Sigmoid colon (tissue), 7 donors: ENCODE measurements around the gene CHIT1. TPM values are rescaled to one million over a fixed set of nuclear protein-coding genes. Genes with fewer than 3 reads are reported as not detected.

Experiments used
- DNase-seq: peaks from one replicate; pipeline ENCODE4 v3.0.0-alpha.2; 2019
- H3K27ac ChIP-seq, 4 donors: fragments of 200-600 bp; sonication (generic); one replicate each; pipeline ENCODE4 v1.5.1; 2016 to 2019; ENCODE audit warnings: mild to moderate bottlenecking in 1 of 4
- H3K27me3 ChIP-seq, 3 donors: fragments of 200-600 bp; sonication (generic); one replicate each; pipeline ENCODE4 v1.5.1; 2019; ENCODE audit warnings: mild to moderate bottlenecking in 1 of 3
- H3K36me3 ChIP-seq, 4 donors: fragments of 200-600 bp; sonication (generic); one replicate each; pipeline ENCODE4 v1.5.1; 2016 to 2019
- H3K4me1 ChIP-seq, 4 donors: fragments of 200-600 bp; sonication (generic); one replicate each; pipeline ENCODE4 v1.5.1; 2017 to 2019
- H3K4me3 ChIP-seq, 4 donors: fragments of 200-600 bp; sonication (generic); one replicate each; pipeline ENCODE4 v1.5.1; 2017 to 2019; ENCODE audit warnings: mild to moderate bottlenecking in 2 of 4, moderate library complexity in 1 of 4
- H3K9me3 ChIP-seq, 4 donors: fragments of 200-600 bp in 3 of 4; sonication (generic) in 3 of 4; one replicate each; pipeline versions ENCODE4 v1.5.1 to v1.6.1; 2013 to 2019
- CTCF ChIP-seq, 4 experiments: fragments of 450-650 bp in 3 of 4; fragments of 200-600 bp in 1 of 4; IDR thresholded peaks; one replicate each; pipeline ENCODE4 v1.5.1; 2016 to 2019; ENCODE audit warnings: antibody characterized with exemption in 4 of 4, mild to moderate bottlenecking in 3 of 4, moderate library complexity in 2 of 4
- EP300 ChIP-seq, 4 donors: sonication (generic); formaldehyde crosslinking; IDR thresholded peaks; one replicate each; pipeline ENCODE4 v1.6.1; 2017; ENCODE audit warnings: antibody characterized with exemption in 4 of 4
- POLR2A ChIP-seq, 2 donors: fragments of 450-650 bp; IDR thresholded peaks; one replicate each; pipeline ENCODE4 v1.6.1; 2016; ENCODE audit warnings: antibody characterized with exemption in 2 of 2, mild to moderate bottlenecking in 2 of 2, moderate library complexity in 2 of 2
- POLR2AphosphoS5 ChIP-seq, 4 donors: sonication (generic); formaldehyde crosslinking; IDR thresholded peaks; one replicate each; pipeline ENCODE4 v1.6.1; 2017; ENCODE audit warnings: antibody characterized with exemption in 4 of 4
- WGBS, 2 donors: extraction: QIAGEN DNeasy Blood & Tissue Kit; methylation state at CpG; one replicate each; pipeline ENCODE4 v1.1.7; 2013; 5-methylcytosine and 5-hydroxymethylcytosine counted together
- intact Hi-C: fragments of 100-400 bp; cut with DNase I; formaldehyde crosslinking; loops from one replicate; pipeline ENCODE4 v1.15.1; 2023
- polyA plus RNA-seq, 3 donors: library from polyadenylated mRNA; stranded (reverse); fragments of 200-250 nt; gene quantifications; one replicate each; pipeline ENCODE4 v1.2.3, GENCODE V29; 2013
- total RNA-seq, 4 donors: library from RNA; depleted of rRNA; stranded (reverse); fragments of >200 nt; gene quantifications; one replicate each; pipeline ENCODE4 v1.1.0, GENCODE V29; 2016
- donor health status: healthy with polysubstance abuse.
- donor health status: Bipolar disorder and iron deficiency.
- donor health status: healthy.

Gene CHIT1
- not detected for total RNA-seq
- under 1 TPM in 1 of 3 donors, not detected in 2; 0.98 TPM for polyA plus RNA-seq

GRCh38 chr1:203229471-203230135 is at the start of gene CHIT1:
Gene CHIT1 (minus strand): TSS chr1:203229673. CDS start chr1:203229636, 37 bp downstream.
- Histone ChIP-seq H3K27me3 (no peaks in the 10 kb centered on the region), H3K9me3 (no peaks in the 10 kb centered on the region), H3K4me1 (no peaks in the 10 kb centered on the region), H3K4me3 (no peak within 1 kb of the TSS), H3K36me3 (no peaks in the 10 kb centered on the region), H3K27ac (no peak within 1 kb of the TSS)
- intact Hi-C loops, result loop anchor here (10.0 kb wide), 1 partner anchor 1565 kb away; no protein-coding TSS in a partner anchor
- no peak for DNase-seq
- TF ChIP-seq POLR2A (IDR thresholded peaks at IDR 0.05), result no peak
- no peak for TF ChIP-seq CTCF (IDR thresholded peaks at IDR 0.05)
- no peak for TF ChIP-seq POLR2AphosphoS5 (IDR thresholded peaks at IDR 0.05)
- no peak for TF ChIP-seq EP300 (IDR thresholded peaks at IDR 0.05)
- WGBS, 2 donors, result 91 to 93% methylated on average over 7 of the region's 7 CpGs

GRCh38 chr1:203278885-203279406 is 49.5 kb upstream of the CHIT1 start:
- DNase-seq, result no peak
- intact Hi-C loops, result loop anchor here (1.0 to 10.0 kb wide), 4 partner anchors 27 to 1133 kb away; partner anchors contain the start of gene PPP1R15B
- no peak overlapping the region for H3K4me3 ChIP-seq
- 71 to 72% methylated on average over 8 of the region's 8 CpGs for WGBS, 2 donors
- no peaks in the 10 kb centered on the region for H3K27me3 ChIP-seq
- H3K4me1 ChIP-seq, result peaks cover 0 to 90% (median 80%) of the 10 kb centered on the region in 4 donors
- H3K36me3 ChIP-seq, result no peaks in the 10 kb centered on the region
- TF ChIP-seq EP300 (IDR thresholded peaks at IDR 0.05), result no peak
- no peak for TF ChIP-seq CTCF (IDR thresholded peaks at IDR 0.05)
- TF ChIP-seq POLR2AphosphoS5 (IDR thresholded peaks at IDR 0.05), result peak in 3 of 4 donors; percentile 27 to 78 (median 68)
- peak; percentile 1 to 49 for TF ChIP-seq POLR2A (IDR thresholded peaks at IDR 0.05)
- H3K27ac ChIP-seq, result peak overlapping the region; percentile 86 to 98 (median 92)
- no peaks in the 10 kb centered on the region for H3K9me3 ChIP-seq

- WGBS, 2 donors, result 17 to 19% methylated on average over 13 of the region's 13 CpGs
- Histone ChIP-seq H3K27me3 (no peaks in the 10 kb centered on the region), H3K4me1 (peaks cover 0 to 95% (median 87%) of the 10 kb centered on the region in 4 donors), H3K36me3 (no peaks in the 10 kb centered on the region), H3K4me3 (peak overlapping the region in 2 of 4 donors; percentile 6 to 16), H3K9me3 (no peaks in the 10 kb centered on the region), H3K27ac (peak overlapping the region; percentile 86 to 98 (median 92))
- TF ChIP-seq POLR2AphosphoS5 (IDR thresholded peaks at IDR 0.05) (peak; percentile 81 to 96 (median 88)), CTCF (IDR thresholded peaks at IDR 0.05) (no peak), POLR2A (IDR thresholded peaks at IDR 0.05) (peak; percentile 31 to 38), EP300 (IDR thresholded peaks at IDR 0.05) (peak; percentile 89 to 99 (median 96))
- DNase-seq, result peak; percentile 99
- intact Hi-C loops, result loop anchor here (1.0 to 10.0 kb wide), 4 partner anchors 28 to 1134 kb away; partner anchors contain the start of gene PPP1R15B
Measured at GRCh38 chr1:203278082-203278884, 48.8 kb upstream of the CHIT1 start.

- H3K27ac ChIP-seq, result peak overlapping the region; percentile 86 to 98 (median 92)
- TF ChIP-seq POLR2AphosphoS5 (IDR thresholded peaks at IDR 0.05) (peak in 2 of 4 donors; percentile 41 to 52), EP300 (IDR thresholded peaks at IDR 0.05) (peak in 3 of 4 donors; percentile 68 to 83 (median 72)), CTCF (IDR thresholded peaks at IDR 0.05) (no peak), POLR2A (IDR thresholded peaks at IDR 0.05) (no peak)
- peak; percentile 86 for DNase-seq
- intact Hi-C loops, result loop anchor here (5.0 to 10.0 kb wide), 2 partner anchors 428 to 1135 kb away; partner anchors contain the start of gene PPP1R15B
- no peak overlapping the region for H3K4me3 ChIP-seq
- H3K36me3 ChIP-seq, result no peaks in the 10 kb centered on the region
- peaks cover 0 to 95% (median 90%) of the 10 kb centered on the region in 4 donors for H3K4me1 ChIP-seq
- WGBS, 2 donors, result 75 to 85% methylated on average over 9 of the region's 9 CpGs
- no peaks in the 10 kb centered on the region for H3K9me3 ChIP-seq
- H3K27me3 ChIP-seq, result no peaks in the 10 kb centered on the region
Measured at GRCh38 chr1:203276916-203277545, 47.6 kb upstream of the CHIT1 start.
